Stimulated activated CD8-positive, alpha-beta memory T cell treated with anti-CD3 and anti-CD28 coated beads, Interleukin-15, amount 100 ng/mL, for 1 hour (primary cell): ENCODE measurements around the gene WNT4.

Experiments used
- DNase-seq: peaks from one replicate; pipeline ENCODE4 v3.0.0-alpha.2; 2020; ENCODE audit warnings: low read depth

Gene WNT4

GRCh38 chr1:22163564-22163963 lies 20.7 kb upstream of the WNT4 start:
- DNase-seq: no peak

- no peak for DNase-seq
Measured at GRCh38 chr1:22163137-22163536, 20.2 kb upstream of the WNT4 start.

DNA sequence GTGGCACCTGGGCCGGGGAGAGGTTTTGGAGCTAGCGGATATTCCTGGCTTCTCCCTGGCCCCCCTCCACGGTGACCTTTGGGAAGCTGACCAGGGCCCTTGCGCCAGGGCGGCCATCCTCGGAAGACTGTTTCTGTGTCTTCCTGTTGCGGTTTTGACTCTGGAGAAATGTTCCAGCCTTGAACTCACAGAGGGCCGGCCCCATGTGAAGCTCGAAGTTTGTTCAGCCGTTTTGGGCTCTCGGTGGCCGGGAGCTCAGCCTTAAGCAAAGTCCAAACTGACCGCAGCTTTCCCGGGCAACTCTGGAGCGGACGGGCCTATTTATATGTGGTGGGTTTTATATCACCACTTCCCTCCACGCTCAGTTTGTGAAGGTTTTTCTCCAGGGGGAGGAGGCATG lies 17.0 kb upstream of the WNT4 start:
- DNase-seq: no peak

- DNase-seq: no peak
Measured at GRCh38 chr1:22158654-22159053, 15.8 kb upstream of the WNT4 start.

- DNase-seq: no peak
Measured at GRCh38 chr1:22157359-22157966, 14.6 kb upstream of the WNT4 start.

DNA sequence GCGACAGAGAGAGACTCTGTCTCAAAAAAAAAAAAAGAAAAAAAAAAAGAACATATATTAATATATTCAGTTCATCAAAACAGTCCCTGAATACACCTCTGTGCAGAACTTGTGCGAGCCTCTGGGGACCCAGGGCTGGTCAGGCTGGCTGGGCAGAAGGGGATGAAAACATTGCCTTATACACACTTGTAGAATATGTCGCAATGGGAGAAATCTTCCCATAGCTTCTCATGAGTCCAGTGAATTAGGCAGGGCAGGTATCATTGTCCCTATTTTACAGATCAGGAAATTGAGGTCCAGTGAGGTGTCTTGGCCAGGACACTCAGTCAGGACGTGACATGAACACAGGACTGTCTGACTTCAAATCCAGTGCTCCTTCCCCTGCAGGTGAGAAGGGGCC lies 12.6 kb upstream of the WNT4 start:
- DNase-seq: no peak

DNA sequence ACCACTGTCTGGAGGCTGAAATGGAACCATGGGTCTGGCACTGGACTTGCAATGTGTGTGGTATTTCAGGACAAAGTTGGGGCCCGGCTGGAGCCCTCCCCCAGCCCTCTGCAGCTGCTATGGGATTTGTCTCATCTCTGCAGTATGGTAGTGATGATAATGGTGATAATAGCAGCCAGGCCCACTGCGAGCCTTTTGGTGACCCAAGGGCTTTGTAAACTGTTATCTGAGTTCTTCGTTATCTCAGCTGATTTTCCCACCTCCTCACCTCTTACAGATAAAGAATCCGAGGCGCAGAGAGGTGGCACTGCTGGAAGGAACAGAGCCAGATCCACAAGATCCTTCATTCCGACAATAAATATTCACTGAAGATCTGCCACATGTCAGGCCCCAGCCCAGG lies 11.7 kb upstream of the WNT4 start:
- DNase-seq: no peak

DNA sequence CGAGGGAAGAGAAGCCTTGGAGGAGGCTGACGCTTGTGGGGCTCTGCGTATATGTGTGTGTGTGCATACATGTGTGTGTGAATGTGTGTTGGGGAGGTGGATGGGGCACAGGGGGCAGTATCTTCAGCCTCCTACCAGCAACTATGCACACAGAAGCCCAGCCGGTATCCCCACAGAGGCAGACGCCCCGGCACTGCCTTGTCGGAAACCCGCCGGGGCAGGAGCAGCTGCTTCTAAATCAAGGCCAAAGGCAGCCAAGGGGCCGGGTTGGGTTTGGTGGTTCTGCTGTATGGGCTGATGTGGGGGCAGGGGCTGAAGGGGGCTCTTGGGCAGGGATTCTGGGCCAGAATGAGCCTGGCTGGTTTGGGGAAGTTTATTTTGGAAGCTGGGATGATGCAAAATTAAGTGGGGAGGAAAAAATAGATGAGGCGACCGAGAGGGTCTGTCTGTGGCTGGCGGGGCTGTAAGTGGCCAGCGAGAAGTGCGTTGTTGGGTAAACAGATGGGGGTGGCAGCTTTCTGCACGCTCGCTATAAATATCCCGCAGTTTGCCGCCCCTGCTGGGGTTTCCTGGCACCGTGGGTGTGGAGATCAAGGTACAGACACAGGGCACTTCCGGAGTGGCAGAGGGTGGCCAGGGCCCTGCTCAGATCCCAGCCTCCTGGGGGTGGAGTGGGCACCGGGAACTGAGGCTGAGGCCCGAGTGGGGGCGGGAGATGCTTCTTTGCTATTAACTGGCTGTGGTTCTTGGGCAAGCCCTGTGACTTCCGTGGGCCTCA lies 11.0 kb upstream of the WNT4 start:
- DNase-seq: no peak

DNA sequence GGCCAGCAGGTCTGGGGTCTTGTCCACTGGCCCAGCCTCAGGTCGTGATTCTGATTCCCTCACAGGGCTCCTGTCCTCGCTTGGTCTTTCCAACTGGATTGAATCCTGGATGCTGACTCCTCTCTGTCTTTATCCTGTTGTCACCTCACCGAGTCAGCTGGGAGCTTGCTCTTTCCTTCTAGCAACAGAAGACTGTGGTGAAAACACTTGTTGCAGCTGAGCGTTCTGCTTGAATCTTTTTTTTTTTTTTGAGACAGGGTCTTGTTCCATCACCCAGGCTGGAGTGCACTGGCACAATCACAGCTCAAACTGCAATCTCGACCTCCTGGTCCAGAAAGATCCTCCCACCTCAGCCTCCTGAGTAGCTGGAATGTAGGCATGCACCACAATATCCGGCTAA lies 8.0 kb upstream of the WNT4 start:
- DNase-seq: no peak

DNA sequence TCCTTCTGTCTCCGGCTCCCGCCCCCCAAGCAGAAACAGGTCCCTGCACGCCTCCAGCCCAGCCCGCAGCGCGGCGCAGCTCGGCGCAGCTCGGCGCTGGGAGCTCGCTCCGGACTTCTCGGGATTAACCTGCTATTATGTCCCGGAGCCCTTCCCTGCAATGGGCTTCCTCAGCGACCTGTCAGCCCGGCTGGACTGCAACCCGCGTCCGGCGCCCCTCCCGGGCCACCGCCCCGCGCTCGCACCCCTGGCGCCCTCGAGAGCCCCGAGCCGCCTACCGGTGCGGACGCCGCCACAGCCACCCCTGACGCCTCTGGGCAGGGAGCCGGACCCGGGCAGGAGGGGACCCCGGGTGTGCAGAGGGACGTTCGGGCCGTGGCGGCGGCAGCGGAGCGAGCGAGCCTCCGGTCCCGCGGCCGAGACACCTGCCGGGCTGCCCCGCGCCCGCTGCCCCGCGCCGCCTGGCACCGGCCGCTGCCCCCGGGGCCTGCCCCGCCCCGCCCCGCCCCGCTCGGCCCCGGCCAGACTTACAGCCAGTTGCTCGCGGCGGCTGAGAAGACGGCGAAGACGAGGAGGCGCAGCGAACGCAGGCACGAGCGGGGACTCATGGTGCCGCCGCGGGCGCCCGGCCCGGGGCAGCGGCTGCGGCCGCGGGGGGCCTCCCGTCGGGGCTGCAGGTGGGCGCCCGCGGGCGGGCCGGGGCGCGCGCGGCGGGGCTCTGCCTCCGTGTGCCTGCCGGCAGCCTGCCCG lies 407 bp downstream of the WNT4 start:
- DNase-seq: no peak

- no peak for DNase-seq
Measured at GRCh38 chr1:22141554-22142314, 1.2 kb downstream of the WNT4 start.

DNA sequence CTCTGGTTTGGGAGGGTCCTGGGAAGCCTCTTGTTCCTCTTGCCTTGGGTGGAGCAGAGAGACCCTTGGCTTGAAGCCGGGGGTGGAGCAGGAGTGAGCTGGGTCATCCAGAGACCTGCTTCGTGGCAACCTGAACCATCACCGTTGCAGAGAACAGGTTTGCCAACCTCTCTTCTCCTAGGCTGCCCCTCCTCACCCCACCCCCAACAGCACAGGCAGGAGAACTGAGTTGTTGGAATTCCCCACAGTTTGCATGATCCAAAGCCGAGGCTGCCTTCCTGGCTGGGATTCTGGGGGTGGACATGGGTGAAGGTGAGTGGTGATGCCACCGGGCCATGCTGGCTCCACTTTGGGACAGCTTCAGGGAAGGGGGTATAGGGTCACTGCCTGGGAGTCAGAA lies 2.2 kb downstream of the WNT4 start:
- no peak for DNase-seq

DNA sequence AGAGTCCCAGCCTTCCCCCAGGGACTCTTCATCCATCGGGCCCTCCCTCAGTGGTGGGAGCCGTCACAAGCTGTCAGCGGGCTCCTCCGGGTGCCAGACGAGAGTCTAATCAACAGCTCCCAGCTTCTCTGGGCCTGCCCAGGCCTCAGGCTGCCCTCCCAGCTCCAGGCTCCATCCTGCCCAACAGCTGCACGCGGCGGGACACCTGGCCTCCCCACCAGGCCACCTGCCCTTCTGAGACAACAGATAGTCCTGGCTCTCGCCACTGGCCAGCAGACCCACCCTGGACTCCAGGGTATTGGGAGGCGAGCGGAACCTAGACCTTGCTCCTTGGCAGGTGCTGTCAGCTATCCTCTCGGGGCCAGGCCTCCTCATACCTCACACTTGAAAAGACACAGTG lies 3.1 kb downstream of the WNT4 start:
- no peak for DNase-seq

GRCh38 chr1:22139066-22139594 lies 3.8 kb downstream of the WNT4 start:
- DNase-seq: no peak

- no peak for DNase-seq
Measured at GRCh38 chr1:22137004-22137720, 5.7 kb downstream of the WNT4 start.

DNA sequence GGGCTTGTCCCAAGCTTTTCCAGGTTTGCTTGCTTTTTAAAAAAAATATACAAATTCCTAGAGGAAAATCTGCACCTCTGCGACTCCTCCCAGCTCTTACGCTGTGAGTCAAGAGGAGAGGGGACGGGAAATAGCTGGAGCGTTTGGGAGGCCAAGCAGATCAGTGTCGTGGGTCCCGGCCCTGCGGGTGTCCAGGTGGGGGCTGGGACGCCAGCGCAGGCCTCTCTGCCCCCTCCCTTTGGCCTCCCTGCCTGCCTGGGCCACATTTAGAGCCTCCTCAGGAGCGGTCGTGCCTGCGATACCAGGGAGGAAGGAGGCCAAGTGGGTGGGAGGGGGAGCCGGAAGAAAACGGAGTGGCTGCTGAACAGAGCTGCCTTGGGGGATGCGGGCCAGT lies 9.0 kb downstream of the WNT4 start:
- DNase-seq: no peak

GRCh38 chr1:22133247-22133930 lies 9.5 kb downstream of the WNT4 start:
- DNase-seq: no peak

GRCh38 chr1:22132517-22133235 lies 10.2 kb downstream of the WNT4 start:
- no peak for DNase-seq

DNA sequence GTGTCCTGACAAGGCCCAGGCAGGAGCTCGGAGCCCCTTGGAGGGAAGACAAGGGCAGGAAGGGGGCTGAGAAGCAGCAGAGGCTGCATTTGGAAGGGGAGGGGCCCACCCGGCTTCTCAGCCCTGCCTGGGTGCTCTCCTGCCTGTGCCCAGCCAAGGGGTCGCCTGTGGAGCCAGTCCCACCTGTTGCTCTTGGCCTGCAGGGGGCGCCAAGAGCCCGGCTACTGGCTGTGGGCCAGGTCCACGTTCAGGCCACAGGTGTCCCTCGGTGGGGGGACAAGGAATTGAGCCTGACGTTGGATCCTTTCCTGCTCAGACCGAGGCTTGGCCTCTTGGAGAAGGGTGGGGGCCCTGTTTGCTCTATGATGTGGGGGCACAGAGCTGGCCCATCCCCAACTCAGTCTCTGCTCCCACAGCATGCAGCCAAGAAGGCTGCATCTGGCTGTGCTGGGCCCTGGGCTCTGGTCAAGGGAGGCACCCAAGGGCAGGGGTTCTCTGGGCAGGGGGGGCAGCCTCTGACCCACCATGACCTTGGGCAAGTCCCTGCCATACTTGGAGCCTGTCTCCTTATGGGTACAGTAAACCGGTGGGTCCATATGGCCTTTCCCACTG lies 10.9 kb downstream of the WNT4 start:
- peak; percentile 12 for DNase-seq

DNA sequence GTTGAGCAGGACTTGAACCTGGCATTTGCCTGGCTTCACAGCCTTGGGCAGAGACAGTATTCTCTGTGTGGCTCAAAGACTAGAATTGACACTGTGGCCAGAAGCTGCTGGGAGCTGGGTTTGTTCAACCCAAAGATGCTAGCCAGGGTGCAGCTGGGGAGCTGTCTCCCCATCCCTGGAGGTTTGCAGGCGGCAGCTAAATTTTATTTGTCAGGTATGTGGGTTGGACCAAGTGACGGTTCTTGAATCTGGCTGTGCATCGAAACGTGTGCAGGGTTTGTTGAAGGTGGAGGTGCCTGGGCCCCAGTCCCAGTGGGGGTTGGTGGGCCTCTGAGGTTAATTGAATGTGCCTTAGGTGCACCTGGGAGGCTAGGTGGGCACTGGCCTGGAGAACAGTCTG lies 11.8 kb downstream of the WNT4 start:
- no peak for DNase-seq
